Measurements from ENCODE around the gene IGFBP5. TPM values are rescaled to one million over a fixed set of nuclear protein-coding genes. Genes with fewer than 3 reads are reported as not detected.
A peak's percentile ranks its signal among the peaks of the same experiment; 100 is the strongest.

IGFBP5 gene
- total RNA-seq, 1 experiment from 2014 or later: 0.24 TPM

DNA sequence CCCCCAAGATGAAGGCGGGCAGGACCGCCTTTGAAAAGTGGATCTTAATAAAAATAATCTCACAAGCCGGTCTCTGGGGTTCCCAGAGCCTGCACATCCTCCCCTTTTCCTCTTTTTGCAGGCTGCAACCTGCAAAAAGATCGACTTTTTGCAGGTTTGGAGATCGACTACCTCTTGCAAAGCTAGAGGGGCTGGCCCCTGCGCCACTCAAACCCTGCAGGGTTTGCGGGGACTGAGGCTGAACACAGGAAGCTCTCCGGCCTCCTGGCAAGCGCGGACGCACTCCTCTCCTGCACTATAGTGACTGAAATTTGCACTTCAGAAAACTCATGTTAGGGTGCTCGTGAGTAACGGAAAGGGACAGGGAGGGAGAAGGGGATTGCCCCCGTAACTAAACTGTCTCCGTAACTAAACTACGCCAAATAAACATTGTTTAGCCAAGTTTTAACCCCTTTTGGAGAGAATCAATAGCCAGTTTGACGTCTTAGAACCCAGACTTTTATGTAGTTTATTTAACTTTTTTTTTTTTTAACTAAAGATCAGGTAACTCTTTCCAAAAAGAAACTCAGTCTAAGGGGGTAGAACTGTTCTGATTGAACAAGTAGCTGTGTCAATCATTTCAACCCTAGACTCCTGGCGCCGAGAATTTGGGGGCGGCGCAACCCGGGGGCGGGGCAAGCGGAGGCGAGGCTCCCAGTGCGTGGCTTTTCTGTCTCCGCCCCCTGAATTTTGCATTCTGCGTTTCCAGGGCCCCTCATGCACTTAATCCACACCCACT, 2.5 kb downstream of the IGFBP5 start:
- in situ Hi-C loops (cut with HindIII; ENCODE audit: low sequenced_read_pairs): loop anchor here (25.0 kb wide), 1 partner anchor 819 kb away; no protein-coding TSS in a partner anchor
- DNase-seq (ENCODE audit: low spot score): peak; percentile 95

DNA sequence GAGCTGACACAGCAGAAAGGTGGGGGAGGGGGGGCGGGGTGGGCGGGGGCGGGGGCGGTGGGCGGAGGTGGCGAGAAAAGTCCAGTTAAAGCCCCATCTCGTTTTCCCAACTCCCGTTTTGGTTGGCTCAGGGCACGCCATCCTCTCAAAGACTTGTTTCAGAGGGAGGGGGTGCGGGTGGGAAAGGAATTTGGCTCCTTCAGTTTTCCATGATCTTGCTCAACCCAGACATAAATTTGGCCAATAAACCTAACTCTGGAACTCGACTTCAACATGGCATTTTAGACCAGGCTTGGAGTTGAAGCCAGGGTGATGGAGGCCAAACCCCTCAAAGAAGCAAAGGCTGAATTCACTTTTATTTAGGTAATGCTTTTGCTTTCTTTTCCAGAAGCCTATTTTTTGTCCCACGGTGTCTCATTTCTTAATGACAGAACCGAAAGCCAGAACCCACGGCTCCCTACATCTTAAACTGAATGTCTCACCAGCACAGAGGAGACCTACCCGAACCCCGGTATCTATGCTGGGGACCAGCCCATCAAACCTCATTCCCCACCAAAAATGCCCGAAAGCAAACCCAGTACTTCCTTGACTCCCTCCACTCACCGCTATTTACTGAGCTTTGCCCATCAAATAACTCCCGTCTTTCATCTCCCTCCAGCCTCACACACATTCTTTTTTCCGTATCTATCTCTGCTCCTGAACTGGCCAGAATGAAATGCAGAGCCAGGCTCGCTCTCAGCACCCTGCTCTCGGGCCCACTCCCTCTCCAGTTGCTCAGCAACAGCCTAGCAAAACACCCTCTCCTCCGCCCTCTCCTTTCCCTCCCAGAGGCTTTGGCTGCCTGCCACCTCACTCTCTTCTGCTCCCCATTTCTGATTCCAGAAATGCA, 4.3 kb downstream of the IGFBP5 start:
- in situ Hi-C loops (cut with HindIII; ENCODE audit: low sequenced_read_pairs): loop anchor here (25.0 kb wide), 1 partner anchor 821 kb away; no protein-coding TSS in a partner anchor
- peak; percentile 92 for DNase-seq (ENCODE audit: low spot score)

DNA sequence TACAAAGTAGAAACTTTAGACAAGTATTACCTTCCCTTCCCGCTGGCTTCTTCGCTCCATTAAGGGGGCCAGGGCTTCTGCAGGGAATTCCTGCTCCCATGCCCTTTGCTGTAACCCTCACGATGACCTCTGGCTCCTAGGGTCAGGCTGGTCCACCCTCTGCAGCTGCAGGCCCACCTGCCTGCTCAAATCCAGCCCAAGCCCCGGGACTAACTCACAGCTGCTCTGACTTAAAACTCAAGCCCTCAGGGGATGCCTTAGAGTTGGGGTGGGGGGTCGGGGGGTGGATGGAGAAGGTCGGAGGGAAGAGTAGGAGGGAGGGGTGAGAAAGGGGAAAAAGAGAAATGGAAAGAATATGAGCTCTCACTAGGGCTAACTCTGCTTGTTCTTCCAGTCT, 4.9 kb downstream of the IGFBP5 start:
- no peak for DNase-seq (ENCODE audit: low spot score)
- in situ Hi-C loops (cut with HindIII; ENCODE audit: low sequenced_read_pairs): loop anchor here (25.0 kb wide), 1 partner anchor 822 kb away; no protein-coding TSS in a partner anchor

GRCh38 chr2:216689397-216689796, 6.0 kb downstream of the IGFBP5 start:
- in situ Hi-C loops (cut with HindIII; ENCODE audit: low sequenced_read_pairs): loop anchor here (25.0 kb wide), 1 partner anchor 823 kb away; no protein-coding TSS in a partner anchor
- DNase-seq (ENCODE audit: low spot score): no peak

GRCh38 chr2:216688731-216689340, 6.5 kb downstream of the IGFBP5 start:
- DNase-seq (ENCODE audit: low spot score): peak; percentile 20
- in situ Hi-C loops (cut with HindIII; ENCODE audit: low sequenced_read_pairs): loop anchor here (25.0 kb wide), 1 partner anchor 823 kb away; no protein-coding TSS in a partner anchor

DNA sequence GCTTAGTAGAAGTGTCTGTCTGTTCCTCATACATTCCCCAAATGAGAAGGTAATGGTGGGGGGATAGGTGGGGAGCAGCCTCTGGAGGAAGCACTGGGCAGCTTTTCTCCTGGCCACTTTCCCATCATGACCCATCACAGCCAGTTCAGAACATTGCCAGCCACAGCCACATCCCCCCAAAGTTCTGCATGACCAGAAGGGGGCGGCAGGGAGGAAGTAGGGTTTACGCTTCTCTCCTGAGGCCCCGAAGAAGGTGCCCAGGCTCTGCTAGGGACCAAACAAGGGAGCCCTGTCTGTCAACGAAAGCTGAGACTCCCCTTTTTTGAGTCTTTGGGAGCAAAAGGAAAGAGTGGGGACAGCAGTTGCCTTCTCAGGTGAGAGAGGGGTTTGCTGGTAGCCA, 7.7 kb downstream of the IGFBP5 start:
- in situ Hi-C loops (cut with HindIII; ENCODE audit: low sequenced_read_pairs): loop anchor here (25.0 kb wide), 1 partner anchor 825 kb away; no protein-coding TSS in a partner anchor
- DNase-seq (ENCODE audit: low spot score): no peak

- no peak for DNase-seq (ENCODE audit: low spot score)
- in situ Hi-C loops (cut with HindIII; ENCODE audit: low sequenced_read_pairs): loop anchor here (25.0 kb wide), 1 partner anchor 825 kb away; no protein-coding TSS in a partner anchor
Observed at GRCh38 chr2:216687111-216687510, 8.2 kb downstream of the IGFBP5 start.

DNA sequence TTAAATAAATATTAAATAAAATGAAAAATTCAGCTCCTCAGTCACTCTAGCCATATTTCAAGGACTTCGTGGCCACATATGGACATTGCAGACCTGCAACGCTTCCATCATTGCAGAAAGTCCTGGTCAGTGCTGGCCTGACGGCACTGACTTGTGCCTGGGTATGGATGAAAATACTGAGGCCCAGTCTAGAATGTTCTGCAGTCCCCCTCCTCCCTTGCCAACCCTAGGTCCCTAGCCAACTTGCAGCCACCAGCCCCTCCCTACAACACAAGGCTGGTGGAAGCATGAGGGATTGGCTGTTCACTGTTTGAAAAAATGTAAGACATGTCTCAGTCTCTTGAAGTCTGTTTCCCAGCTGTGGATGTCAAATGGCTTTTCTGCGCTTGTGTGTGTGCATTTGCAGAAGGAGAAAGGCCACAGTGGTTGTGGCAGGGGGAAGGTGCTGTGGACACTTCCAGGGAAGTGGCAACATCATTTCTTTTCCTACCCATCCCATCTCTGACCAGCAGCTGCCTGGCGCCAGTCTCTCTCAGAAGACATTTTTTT, 9.9 kb downstream of the IGFBP5 start:
- no peak for DNase-seq (ENCODE audit: low spot score)
- in situ Hi-C loops (cut with HindIII; ENCODE audit: low sequenced_read_pairs): loop anchor here (25.0 kb wide), 1 partner anchor 827 kb away; no protein-coding TSS in a partner anchor

GRCh38 chr2:216683846-216684245, 11.5 kb downstream of the IGFBP5 start:
- in situ Hi-C loops (cut with HindIII; ENCODE audit: low sequenced_read_pairs): loop anchor here (25.0 kb wide), 1 partner anchor 828 kb away; no protein-coding TSS in a partner anchor
- no peak for DNase-seq (ENCODE audit: low spot score)

- in situ Hi-C loops (cut with HindIII; ENCODE audit: low sequenced_read_pairs): loop anchor here (25.0 kb wide), 1 partner anchor 831 kb away; no protein-coding TSS in a partner anchor
- no peak for DNase-seq (ENCODE audit: low spot score)
Observed at GRCh38 chr2:216681683-216682082, 13.7 kb downstream of the IGFBP5 start.

DNA sequence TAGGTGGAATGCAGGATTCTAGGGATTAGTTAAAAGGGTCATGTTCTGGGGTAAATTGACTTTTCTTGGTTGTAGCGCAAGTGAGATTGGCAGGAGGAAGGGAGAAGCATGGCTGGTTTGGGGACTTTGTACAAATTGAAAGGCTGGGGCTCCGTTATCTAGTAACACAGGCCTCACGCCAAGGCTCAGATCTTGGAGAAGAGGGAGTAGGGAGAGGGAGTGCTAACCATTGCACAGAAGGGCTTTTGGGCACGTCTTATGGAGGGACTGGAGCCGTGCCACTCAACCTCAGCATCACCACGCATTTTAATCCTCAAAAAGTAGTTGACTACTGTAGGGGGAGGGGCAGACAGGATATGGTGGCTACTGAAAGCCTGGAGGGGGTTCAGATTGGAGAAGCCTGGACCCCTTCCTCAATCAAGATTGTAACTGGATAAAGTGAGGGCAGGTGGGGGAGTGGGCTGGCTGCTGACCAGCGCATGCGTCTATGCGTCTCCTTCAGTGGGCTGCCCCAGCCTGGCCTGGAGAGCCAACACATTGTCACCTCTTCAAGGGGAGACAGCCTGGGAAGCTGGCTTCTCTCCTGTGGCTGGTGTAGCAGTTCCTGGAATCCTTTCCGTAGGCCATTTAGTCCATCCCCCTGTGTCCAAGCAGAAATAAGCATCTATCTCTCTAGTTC, 14.3 kb downstream of the IGFBP5 start:
- in situ Hi-C loops (cut with HindIII; ENCODE audit: low sequenced_read_pairs): loop anchor here (25.0 kb wide), 1 partner anchor 831 kb away; no protein-coding TSS in a partner anchor
- no peak for DNase-seq (ENCODE audit: low spot score)

- in situ Hi-C loops (cut with HindIII; ENCODE audit: low sequenced_read_pairs): loop anchor here (25.0 kb wide), 1 partner anchor 833 kb away; no protein-coding TSS in a partner anchor
- no peak for DNase-seq (ENCODE audit: low spot score)
Observed at GRCh38 chr2:216679658-216680024, 15.7 kb downstream of the IGFBP5 start.

DNA sequence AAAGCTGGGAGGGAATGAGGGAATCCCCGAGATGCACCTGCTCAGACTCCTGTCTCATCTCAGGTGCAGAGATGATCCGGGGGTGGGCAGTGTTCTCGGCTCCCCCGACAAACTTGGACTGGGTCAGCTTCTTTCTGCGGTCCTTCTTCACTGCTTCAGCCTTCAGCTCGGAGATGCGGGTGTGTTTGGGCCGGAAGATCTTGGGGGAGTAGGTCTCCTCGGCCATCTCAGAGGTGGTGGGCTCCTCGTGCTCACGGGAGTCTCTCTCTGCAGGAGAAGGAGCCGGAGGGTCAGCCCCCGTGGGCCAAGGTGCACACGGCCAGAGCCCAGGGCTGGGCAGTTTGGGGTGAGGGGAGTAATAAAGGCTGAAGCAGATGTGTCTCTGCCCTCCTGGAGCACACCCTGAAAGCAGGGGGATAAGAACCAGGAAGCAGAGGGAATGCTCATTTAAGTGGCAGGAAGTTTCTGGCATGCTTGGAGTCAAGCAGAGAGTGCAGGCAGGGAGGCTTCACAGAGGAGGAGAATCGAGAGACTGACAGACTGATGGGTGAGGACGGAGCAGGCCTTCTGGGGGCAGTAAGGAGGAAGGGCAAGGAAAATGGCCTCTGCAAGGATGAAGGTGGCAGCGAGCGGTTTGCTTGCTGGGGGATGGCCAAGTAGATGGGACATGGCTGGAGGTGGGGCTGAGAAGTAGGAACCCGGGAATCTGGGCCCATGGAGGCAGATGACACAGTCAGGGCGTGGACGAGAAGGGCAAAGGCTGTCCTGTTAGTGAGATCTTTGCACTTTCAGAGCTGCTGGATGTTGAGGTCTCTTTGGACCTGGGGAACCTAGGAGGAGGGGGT, 16.3 kb downstream of the IGFBP5 start:
- in situ Hi-C loops (cut with HindIII; ENCODE audit: low sequenced_read_pairs): loop anchor here (25.0 kb wide), 1 partner anchor 833 kb away; no protein-coding TSS in a partner anchor

GRCh38 chr2:216678098-216678465, 17.3 kb downstream of the IGFBP5 start:
- no peak for DNase-seq (ENCODE audit: low spot score)
- in situ Hi-C loops (cut with HindIII; ENCODE audit: low sequenced_read_pairs): loop anchor here (25.0 kb wide), 1 partner anchor 834 kb away; no protein-coding TSS in a partner anchor

More for the DNA sequence above, 16.3 kb downstream of the IGFBP5 start:
- DNase-seq (ENCODE audit: low spot score): no peak

GRCh38 chr2:216677439-216678097, 17.8 kb downstream of the IGFBP5 start:
- DNase-seq (ENCODE audit: low spot score): no peak

DNA sequence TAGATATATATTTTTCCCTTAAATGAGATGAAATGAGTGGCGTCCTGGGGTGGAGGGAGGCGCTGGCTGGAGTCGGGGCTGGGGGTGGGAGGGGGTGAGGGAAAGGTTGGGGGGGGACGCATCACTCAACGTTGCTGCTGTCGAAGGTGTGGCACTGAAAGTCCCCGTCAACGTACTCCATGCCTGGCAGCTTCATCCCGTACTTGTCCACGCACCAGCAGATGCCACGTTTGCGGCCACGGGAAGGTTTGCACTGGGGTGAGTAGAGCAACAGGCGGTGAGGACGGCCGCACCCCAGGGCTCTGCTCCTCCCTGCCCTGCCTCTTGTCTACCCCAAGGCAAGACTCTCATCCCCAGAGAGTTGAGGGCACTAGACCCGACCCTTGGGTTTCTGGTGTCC, 18.7 kb downstream of the IGFBP5 start:
- in situ Hi-C loops (cut with HindIII; ENCODE audit: low sequenced_read_pairs): loop anchor here (25.0 kb wide), 1 partner anchor 836 kb away; no protein-coding TSS in a partner anchor
- no peak for DNase-seq (ENCODE audit: low spot score)

More at GRCh38 chr2:216677439-216678097, 17.8 kb downstream of the IGFBP5 start:
- in situ Hi-C loops (cut with HindIII; ENCODE audit: low sequenced_read_pairs): loop anchor here (25.0 kb wide), 1 partner anchor 835 kb away; no protein-coding TSS in a partner anchor

DNA sequence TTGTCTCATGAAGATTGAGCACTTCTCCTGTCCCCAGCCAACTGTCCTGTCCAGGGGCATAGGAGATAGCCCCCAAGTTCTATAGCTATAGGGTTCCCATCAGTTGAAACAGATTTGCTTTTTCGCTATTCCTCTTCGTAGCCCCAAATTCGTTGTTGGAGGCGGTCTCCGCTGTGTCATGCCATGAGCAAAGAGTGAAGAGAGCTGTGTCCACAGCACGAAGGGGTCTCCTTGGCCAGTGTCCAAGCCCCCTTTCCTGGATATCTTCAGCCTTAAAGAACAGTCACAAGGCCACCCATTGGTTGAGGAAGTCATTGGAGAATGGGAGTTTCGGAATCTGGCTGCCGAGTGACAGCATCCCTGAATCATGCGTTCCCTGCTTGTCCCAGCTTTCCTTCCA, 21.0 kb downstream of the IGFBP5 start:
- in situ Hi-C loops (cut with HindIII; ENCODE audit: low sequenced_read_pairs): no loop called here
- DNase-seq (ENCODE audit: low spot score): no peak

Data from G401 (cell line).